GM12873 (cell line): ENCODE results near the gene PAN3.

Source experiments
- TF ChIP-seq, protein P1 (sequence below): IDR thresholded peaks from 2 replicates; pipeline ENCODE4 v1.5.1; 2012; ENCODE audit warnings: low read depth, mild to moderate bottlenecking, moderate library complexity, low read length, control low read depth; ENCODE audit not compliant: insufficient read depth; ENCODE audit errors: missing control alignments

The PAN3 gene

GRCh38 chr13:28100150-28101121 lies 37.9 kb upstream of the PAN3 start, which contains the start of gene FLT3:
Gene FLT3 (minus strand): TSS chr13:28100576. CDS start chr13:28100510, 66 bp downstream.
- TF ChIP-seq, protein P1, sequence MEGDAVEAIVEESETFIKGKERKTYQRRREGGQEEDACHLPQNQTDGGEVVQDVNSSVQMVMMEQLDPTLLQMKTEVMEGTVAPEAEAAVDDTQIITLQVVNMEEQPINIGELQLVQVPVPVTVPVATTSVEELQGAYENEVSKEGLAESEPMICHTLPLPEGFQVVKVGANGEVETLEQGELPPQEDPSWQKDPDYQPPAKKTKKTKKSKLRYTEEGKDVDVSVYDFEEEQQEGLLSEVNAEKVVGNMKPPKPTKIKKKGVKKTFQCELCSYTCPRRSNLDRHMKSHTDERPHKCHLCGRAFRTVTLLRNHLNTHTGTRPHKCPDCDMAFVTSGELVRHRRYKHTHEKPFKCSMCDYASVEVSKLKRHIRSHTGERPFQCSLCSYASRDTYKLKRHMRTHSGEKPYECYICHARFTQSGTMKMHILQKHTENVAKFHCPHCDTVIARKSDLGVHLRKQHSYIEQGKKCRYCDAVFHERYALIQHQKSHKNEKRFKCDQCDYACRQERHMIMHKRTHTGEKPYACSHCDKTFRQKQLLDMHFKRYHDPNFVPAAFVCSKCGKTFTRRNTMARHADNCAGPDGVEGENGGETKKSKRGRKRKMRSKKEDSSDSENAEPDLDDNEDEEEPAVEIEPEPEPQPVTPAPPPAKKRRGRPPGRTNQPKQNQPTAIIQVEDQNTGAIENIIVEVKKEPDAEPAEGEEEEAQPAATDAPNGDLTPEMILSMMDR = no peak

GRCh38 chr13:28106976-28107375 lies 31.4 kb upstream of the PAN3 start:
- TF ChIP-seq, protein P1 = no peak

DNA sequence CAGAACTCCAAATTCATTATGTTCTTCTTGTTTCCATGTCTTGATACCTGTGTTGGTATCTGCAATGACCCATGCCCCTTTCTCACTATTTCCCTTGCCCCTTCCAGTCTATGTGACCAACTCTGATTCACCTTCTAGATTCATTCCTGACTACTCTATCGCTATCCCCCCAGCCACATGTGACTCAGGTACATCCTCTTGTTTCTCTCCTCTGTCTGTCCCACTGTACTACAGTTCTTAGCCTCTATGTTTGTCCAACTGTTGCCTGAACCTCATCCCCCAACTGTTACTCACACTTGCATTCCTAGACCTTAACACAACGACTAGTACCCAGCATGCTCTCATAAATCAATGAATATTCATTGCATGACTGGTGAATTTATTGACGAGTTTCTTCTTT lies 27.9 kb upstream of the PAN3 start:
- TF ChIP-seq, protein P1 = no peak

GRCh38 chr13:28116736-28117135 lies 21.6 kb upstream of the PAN3 start:
- TF ChIP-seq, protein P1 = no peak

DNA sequence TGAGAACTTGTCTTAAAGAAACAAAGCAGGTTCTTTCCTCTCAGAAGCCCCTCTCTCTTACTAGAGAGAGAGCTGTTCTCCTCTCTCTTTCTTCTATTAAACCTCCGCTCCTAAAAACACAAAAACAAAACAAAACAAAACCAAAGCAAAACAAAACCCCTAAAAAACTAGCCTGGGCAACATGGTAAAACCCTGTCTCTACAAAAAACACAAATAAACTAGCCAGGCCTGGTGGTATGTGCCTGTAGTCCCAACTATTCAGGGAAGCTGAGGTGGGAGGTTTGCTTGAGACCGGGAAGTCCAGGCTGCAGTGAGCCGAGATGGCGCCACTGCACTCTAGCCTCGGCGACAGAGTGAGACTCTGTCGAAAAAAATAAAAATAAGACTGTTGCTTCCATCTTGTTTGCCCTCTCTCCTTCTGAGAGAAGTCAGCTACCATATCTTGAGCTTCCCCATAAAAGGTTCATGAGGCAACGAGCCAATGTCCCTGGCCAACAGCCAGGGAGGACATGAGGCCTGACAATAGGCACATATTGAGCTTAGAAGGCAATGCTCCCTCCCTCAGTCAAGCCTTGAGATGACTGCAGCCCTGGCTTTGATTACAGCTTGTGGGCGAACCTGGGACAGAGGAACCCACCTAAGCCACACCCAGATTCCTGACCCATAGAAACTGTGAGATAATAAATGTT lies 20.5 kb upstream of the PAN3 start:
- TF ChIP-seq, protein P1 = no peak

DNA sequence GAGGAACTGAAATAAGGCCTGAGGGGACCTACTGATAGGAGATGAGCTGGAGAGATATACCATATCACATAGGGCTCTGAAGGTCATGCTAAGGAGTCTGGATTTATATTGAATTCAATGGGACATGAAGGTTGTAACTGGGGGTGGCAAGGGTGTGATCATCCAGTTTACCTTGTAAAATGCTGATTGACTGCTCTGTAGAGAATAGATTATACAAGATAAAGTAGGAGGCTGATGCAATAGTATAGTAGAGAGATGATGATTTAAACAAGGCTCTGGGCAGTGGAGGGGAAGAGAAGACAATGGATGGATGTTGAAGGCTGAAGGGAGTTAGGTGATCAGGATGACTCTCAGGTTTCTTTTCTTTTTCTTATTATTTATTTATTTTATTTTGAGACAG lies 18.0 kb upstream of the PAN3 start:
- TF ChIP-seq, protein P1 = no peak

DNA sequence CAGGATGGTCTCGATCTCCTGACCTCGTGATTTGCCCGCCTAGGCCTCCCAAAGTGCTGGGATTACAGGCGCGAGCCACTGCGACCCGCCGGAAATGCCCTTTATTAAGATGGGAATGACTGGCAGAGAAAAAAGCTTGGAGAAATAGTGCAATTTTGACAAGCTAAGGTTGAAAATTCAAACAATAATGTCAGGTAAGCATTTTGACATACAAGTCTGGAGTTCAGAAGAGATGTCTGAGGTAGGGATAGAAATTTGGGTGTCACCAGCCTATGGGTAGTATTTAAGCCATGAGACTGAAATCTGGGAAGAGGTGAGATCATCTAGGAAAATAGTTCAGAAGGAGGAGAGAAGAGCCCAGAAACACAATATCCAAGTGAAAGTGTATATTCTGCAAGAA lies 17.1 kb upstream of the PAN3 start:
- TF ChIP-seq, protein P1 = no peak
